SK-N-MC (cell line): ENCODE results near the gene ADCY5.

Experiments used
- DNase-seq: peaks from one replicate; pipeline ENCODE4 v3.0.0-alpha.2; 2011; ENCODE audit warnings: low read depth, low spot score
- H3K27ac ChIP-seq: fragments of 200-600 bp; sonication (generic); 2 replicates; pipeline ENCODE4 v1.5.1; 2016; ENCODE audit warnings: mixed run types
- H3K36me3 ChIP-seq: fragments of 200-600 bp; sonication (generic); 2 replicates; pipeline ENCODE4 v1.6.1; 2017; ENCODE audit warnings: antibody characterized with exemption, low read length, mixed read lengths; ENCODE audit not compliant: insufficient read depth
- H3K4me3 ChIP-seq: fragments of 200-600 bp; sonication (generic); 2 replicates; pipeline ENCODE4 v1.5.1; 2016
- H3K9ac ChIP-seq: fragments of 200-600 bp; sonication (generic); 2 replicates; pipeline ENCODE4 v1.8.0; 2017; ENCODE audit warnings: mixed run types, mixed read lengths; ENCODE audit not compliant: insufficient read length
- H3K9me3 ChIP-seq: fragments of 200-600 bp; sonication (generic); 2 replicates; pipeline ENCODE4 v1.6.1; 2017; ENCODE audit warnings: low read depth, mild to moderate bottlenecking, antibody characterized with exemption, low read length, moderate library complexity, mixed read lengths
- EZH2 ChIP-seq: fragments of 200-600 bp; sonication (generic); IDR thresholded peaks from one replicate; pipeline ENCODE4 v1.6.1; 2017; ENCODE audit warnings: antibody characterized with exemption
- FOXP2 ChIP-seq: optimal IDR thresholded peaks from 2 replicates; pipeline ENCODE3; 2011; ENCODE audit warnings: mild to moderate bottlenecking, moderate library complexity; ENCODE audit not compliant: insufficient read depth; ENCODE audit errors: extremely low read length, control extremely low read depth
- POLR2AphosphoS5 ChIP-seq: IDR thresholded peaks from 2 replicates; pipeline ENCODE4 v1.6.1; 2012; ENCODE audit warnings: mild to moderate bottlenecking, low read depth, low read length, borderline replicate concordance

The ADCY5 gene

DNA sequence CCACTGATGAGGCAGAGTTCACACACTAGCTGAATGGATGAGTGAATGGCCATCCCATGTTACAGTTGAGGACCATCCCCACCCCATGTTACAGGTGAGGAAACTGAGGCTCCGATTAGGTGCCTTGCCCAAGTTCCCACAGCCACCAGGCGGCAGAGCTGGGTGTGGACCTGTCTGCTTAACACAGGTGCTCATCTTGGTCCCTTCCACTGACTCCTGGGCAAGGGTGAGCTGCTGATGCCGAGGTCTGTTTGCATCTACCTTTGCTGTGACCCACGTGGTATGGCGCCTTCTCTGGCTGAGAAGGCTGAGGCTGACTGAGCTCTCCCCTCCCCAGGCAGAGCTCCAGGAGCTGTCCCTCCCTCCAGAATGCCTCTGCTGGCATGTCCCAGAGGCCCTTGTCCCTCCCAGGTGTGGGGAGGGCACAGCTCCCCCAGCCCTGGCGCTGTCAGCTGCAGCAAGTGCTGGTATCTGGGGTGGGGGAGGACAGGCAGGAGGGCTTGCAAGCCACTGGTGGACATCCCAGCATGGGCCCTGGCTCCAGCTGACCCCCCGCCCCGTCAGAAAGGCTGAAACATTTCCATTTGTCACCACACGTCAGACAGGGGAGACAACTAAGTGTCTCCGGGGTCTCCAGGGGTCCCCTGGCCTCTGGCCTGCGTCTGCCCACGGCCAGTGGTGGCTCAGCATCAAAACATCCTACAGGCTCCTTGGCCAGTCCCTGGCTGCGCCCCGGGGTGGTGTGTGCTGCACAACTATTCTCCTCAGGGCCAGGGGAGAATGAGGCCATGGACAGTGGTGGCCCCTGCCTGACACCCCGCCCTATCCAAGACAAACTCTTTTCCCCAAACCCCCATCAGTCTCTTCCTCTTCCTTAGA lies 105.4 kb downstream of the ADCY5 start:
- Histone ChIP-seq H3K4me3 (no peak overlapping the region), H3K9me3 (no peaks in the 10 kb centered on the region), H3K27ac (no peak overlapping the region), H3K9ac (no peak overlapping the region), H3K36me3 (no peaks in the 10 kb centered on the region)
- DNase-seq: no peak
- TF ChIP-seq EZH2 (no peak), POLR2AphosphoS5 (no peak), FOXP2 (no peak)

DNA sequence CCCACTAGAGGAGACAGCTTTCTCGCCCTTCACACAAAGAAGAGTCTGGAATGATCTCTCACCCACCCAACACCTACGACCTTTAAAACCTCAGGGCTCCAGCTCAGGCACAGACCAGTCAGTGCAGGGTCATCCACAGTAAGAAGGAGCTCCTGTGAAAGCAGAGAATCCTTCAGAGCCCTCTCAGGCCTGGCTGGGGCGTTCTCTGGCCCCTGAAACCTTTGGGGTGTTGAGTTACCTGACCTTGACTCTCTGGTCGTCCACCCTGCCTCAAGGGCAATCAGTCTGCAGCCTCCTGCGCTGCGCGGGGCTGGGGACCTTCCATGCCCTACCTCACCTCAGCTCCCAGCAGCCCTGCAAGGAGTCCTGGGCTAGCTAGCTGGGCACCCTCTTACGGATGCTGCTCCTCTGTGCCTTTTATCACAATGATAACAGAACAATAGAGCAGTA lies 106.2 kb downstream of the ADCY5 start:
- H3K9me3 ChIP-seq: no peaks in the 10 kb centered on the region
- no peak for DNase-seq
- H3K9ac ChIP-seq: no peak overlapping the region
- no peaks in the 10 kb centered on the region for H3K36me3 ChIP-seq
- no peak overlapping the region for H3K27ac ChIP-seq
- H3K4me3 ChIP-seq: no peak overlapping the region
- no peak for TF ChIP-seq POLR2AphosphoS5
- TF ChIP-seq FOXP2: no peak
- no peak for TF ChIP-seq EZH2

DNA sequence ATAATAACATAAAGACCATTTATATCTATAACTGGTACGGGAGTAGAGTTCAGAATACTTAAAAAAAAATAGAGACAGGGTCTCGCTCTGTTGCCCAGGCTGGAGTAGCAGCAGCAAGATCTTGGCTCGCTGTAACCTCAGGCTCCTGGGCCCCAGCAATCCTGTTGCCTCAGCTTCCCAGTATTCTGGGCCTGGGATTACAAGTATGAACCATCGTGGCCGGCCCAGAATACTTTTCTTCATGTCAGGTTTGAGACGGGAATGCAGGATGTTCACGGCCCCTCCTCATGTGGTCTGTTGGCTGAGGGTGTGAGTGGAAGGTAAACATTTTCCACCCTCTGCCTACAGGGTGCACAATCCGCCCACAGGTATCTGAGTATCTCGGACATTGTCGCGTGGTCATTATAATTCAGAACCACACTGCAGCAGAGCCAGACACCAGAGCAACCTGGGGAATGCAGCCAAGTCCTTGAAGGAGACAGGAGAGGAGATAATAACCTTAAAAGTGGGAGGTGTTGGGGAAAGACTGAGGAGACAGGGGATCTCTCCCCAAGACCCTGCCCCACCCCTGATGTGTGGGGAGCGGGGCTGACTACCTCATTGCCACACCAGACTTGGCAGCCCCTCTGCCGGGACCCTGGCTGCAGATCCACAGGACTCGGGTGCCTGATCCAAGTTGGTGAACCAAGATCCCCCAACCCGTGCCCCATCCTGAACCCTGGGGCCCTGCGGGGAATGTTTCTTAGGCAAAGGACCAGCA lies 106.8 kb downstream of the ADCY5 start:
- Histone ChIP-seq H3K9me3 (no peaks in the 10 kb centered on the region), H3K27ac (no peak overlapping the region), H3K36me3 (no peaks in the 10 kb centered on the region), H3K4me3 (no peak overlapping the region), H3K9ac (no peak overlapping the region)
- TF ChIP-seq FOXP2: no peak
- TF ChIP-seq POLR2AphosphoS5: no peak
- no peak for TF ChIP-seq EZH2
- DNase-seq: no peak

DNA sequence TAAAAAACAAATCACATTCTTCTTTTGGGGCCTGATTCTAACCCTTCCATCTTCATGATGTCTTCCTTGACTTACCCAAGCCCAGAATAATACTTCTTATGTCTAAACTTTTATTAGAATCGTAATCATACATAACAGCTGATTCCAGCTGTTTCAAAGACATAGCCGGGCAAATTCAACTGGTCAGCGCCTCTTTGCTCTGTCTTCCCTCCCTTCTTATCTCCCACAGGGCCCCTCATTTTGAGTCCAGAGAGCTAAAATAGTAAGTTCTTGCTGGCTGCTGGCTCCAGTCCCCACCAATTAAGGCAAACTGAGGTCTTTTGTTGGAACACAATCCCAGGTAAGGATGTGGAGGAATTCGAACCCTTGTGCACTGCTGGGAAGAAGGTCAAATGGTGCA lies 108.6 kb downstream of the ADCY5 start:
- Histone ChIP-seq H3K4me3 (no peak overlapping the region), H3K9ac (no peak overlapping the region), H3K27ac (no peak overlapping the region), H3K9me3 (no peaks in the 10 kb centered on the region), H3K36me3 (no peaks in the 10 kb centered on the region)
- DNase-seq: no peak
- TF ChIP-seq POLR2AphosphoS5: no peak
- no peak for TF ChIP-seq FOXP2
- no peak for TF ChIP-seq EZH2

DNA sequence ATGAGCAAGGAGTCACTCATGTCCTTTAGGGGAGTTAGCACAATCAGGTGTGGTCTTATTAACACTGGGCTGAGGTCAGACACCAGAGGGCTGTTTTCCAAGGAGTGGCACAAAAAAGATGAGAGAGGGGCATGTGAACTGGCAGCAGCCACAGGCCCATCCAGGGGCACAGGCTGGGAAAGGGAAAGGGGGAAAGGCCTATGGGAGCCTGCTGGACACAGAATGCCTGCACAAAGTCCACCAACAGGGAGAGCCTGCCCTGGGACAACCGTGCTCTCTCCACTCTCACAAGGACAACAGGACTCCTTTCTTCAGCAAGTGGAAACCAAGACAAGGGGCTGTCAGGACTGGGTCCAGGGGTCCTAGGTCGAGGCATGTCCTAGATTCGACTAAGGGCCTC lies 109.6 kb downstream of the ADCY5 start:
- no peak overlapping the region for H3K27ac ChIP-seq
- no peak overlapping the region for H3K9ac ChIP-seq
- DNase-seq: no peak
- no peaks in the 10 kb centered on the region for H3K36me3 ChIP-seq
- H3K4me3 ChIP-seq: no peak overlapping the region
- TF ChIP-seq FOXP2 (no peak), POLR2AphosphoS5 (no peak), EZH2 (no peak)
- H3K9me3 ChIP-seq: no peaks in the 10 kb centered on the region

DNA sequence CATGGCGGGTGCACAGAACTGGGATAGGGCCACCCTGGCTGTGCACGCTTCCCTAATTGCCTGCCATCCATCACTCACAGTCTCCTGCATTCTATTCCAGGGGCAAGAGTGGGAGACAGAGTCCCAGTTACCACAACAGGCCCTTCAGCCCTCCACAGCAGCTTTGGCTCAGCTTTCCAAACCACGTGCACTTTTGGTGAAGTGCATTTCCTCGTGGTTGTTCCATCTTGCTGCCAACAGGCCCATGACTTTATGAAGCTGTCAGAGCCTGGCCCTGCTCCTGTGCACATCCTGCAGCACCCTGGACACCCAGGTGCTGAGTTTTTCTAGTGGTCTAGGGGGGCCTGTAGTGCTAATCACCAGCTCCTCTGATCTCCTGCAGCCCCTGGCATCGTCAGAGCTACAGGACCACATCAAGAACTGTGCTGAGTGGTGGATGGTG lies 110.2 kb downstream of the ADCY5 start:
- no peak for TF ChIP-seq POLR2AphosphoS5
- no peak for TF ChIP-seq FOXP2
- TF ChIP-seq EZH2: no peak
- Histone ChIP-seq H3K27ac (no peak overlapping the region), H3K9me3 (no peaks in the 10 kb centered on the region), H3K4me3 (no peak overlapping the region), H3K9ac (no peak overlapping the region), H3K36me3 (no peaks in the 10 kb centered on the region)
- no peak for DNase-seq

DNA sequence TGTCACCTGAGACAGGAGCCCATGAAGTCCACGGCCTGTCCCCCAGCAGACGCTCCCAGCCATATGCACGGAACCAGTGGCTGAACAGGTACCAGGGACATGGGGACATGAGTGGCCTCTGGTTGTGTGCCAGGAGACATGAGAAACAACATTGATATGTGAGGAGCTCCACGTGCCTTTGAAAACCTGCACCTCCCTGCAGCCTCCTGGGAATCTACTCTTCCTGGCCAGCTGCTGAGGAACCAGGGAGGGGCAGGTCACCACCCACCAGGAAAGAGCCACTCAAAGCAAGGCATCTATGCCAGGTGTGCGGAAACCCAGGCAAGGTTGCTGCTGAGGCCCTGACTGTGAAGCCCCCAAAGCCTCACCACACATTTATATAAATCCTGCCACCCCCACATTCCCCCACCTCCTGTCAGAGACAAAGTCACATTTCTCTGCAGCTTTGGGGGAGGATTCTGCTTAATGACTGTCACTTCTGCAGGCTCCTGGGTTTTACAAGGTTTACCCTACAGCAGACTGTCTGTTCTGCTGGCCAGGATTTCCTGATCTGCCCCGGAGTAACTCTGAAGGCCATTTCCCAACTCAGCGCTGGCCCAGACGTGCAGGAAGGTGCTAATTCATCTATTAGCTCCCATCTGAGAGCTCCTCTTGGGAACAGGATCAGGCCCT lies 110.8 kb downstream of the ADCY5 start:
- TF ChIP-seq POLR2AphosphoS5 (no peak), EZH2 (no peak), FOXP2 (no peak)
- Histone ChIP-seq H3K4me3 (no peak overlapping the region), H3K27ac (no peak overlapping the region), H3K9me3 (no peaks in the 10 kb centered on the region), H3K36me3 (no peaks in the 10 kb centered on the region), H3K9ac (no peak overlapping the region)
- no peak for DNase-seq

DNA sequence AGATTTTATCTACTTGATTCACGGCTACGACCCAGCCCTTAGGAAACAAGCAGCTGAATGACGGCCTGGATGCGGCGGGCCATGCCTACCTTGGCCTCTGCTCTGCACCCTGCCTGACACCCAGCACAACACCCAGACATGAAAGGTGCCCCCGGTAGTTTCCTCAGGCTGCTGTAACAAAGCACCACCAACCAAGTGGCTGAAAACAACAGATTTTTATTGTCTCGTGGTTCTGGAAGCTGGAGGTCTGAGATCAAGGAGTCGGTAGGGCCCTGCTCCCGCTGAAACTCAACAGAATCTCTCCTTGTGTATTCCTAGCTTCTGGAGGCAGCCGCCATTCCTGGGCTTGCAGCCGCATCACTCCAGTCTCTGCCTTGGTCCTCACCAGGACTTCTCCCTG lies 111.7 kb downstream of the ADCY5 start:
- DNase-seq: no peak
- H3K4me3 ChIP-seq: no peak overlapping the region
- no peak overlapping the region for H3K9ac ChIP-seq
- no peaks in the 10 kb centered on the region for H3K9me3 ChIP-seq
- H3K27ac ChIP-seq: no peak overlapping the region
- no peak for TF ChIP-seq POLR2AphosphoS5
- no peak for TF ChIP-seq FOXP2
- no peak for TF ChIP-seq EZH2
- no peaks in the 10 kb centered on the region for H3K36me3 ChIP-seq
